Myometrial cell (primary cell): ENCODE results near the gene LIPE. TPM values are rescaled to one million over a fixed set of nuclear protein-coding genes. Genes with fewer than 3 reads are reported as not detected.

ENCODE experiments used
- total RNA-seq: library from RNA; depleted of rRNA; stranded (reverse); fragments of >200 nt; gene quantifications from 2 replicates; pipeline ENCODE4 v1.2.3, GENCODE V29; 2015

LIPE gene, protein sequence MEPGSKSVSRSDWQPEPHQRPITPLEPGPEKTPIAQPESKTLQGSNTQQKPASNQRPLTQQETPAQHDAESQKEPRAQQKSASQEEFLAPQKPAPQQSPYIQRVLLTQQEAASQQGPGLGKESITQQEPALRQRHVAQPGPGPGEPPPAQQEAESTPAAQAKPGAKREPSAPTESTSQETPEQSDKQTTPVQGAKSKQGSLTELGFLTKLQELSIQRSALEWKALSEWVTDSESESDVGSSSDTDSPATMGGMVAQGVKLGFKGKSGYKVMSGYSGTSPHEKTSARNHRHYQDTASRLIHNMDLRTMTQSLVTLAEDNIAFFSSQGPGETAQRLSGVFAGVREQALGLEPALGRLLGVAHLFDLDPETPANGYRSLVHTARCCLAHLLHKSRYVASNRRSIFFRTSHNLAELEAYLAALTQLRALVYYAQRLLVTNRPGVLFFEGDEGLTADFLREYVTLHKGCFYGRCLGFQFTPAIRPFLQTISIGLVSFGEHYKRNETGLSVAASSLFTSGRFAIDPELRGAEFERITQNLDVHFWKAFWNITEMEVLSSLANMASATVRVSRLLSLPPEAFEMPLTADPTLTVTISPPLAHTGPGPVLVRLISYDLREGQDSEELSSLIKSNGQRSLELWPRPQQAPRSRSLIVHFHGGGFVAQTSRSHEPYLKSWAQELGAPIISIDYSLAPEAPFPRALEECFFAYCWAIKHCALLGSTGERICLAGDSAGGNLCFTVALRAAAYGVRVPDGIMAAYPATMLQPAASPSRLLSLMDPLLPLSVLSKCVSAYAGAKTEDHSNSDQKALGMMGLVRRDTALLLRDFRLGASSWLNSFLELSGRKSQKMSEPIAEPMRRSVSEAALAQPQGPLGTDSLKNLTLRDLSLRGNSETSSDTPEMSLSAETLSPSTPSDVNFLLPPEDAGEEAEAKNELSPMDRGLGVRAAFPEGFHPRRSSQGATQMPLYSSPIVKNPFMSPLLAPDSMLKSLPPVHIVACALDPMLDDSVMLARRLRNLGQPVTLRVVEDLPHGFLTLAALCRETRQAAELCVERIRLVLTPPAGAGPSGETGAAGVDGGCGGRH
- total RNA-seq, result 2.0 and 7.3 TPM in 2 replicates

GRCh38 chr19:42427313-42427712, at the start of gene LIPE:
Gene LIPE, minus strand, starts transcription at chr19:42427388. Its CDS starts 239 bp downstream, at chr19:42427149.

GRCh38 chr19:42442833-42443232, 15.6 kb upstream of the LIPE start, which contains the start of gene CXCL17:
Gene CXCL17, minus strand, starts transcription at chr19:42442946. Its CDS starts 114 bp downstream, at chr19:42442832.

DNA sequence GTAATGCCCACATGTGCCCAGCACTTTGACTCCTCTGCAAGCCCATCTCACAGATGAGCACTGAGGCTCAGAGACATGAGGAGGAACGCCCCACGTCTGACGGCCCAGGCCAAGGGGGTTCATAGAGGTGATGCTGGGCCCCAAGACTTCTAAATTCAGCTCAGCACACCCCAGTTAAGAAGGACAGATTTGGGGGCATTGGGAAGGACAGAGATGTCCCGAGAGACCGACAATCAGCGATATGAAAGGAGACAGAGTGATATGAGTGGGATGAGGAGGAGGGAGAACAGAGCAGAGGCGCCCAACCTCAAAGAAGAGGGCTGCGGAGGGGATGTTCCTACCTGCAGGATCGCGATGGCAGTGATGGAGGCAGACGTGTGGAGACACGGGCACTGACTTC, 37.3 kb downstream of the LIPE start, which contains the start of gene CNFN:
Gene CNFN (minus strand): TSS at position 399 of the 400 bp plus-strand sequence. CDS start 1,260 bp downstream, outside the sequence.

Other genes starting within 250 kb of the LIPE start
- gene DEDD2, start 209.7 kb downstream of the LIPE start, total RNA-seq, result 22.0 and 35.2 TPM in 2 replicates
- gene ZNF526, start 207.1 kb downstream of the LIPE start, total RNA-seq, result 5.8 TPM in 2 replicates
- 14.7 and 16.4 TPM in 2 replicates for gene GSK3A, start 184.8 kb downstream of the LIPE start, total RNA-seq
- gene ERF, start 172.3 kb downstream of the LIPE start, total RNA-seq, result 34.0 and 37.2 TPM in 2 replicates
- 28.5 and 34.0 TPM in 2 replicates for gene CIC, start 158.1 kb downstream of the LIPE start, total RNA-seq
- gene PRR19, start 125.3 kb downstream of the LIPE start, total RNA-seq, result 3.2 TPM in 1 of 2 replicates, not detected in the other
- gene PAFAH1B3, start 124.8 kb downstream of the LIPE start, total RNA-seq, result 44.4 and 55.8 TPM in 2 replicates
- under 0.01 TPM in 1 of 2 replicates, not detected in the other for gene TMEM145, start 114.1 kb downstream of the LIPE start, total RNA-seq
- 13.3 and 18.5 TPM in 2 replicates for gene MEGF8, start 101.8 kb downstream of the LIPE start, total RNA-seq
- gene CNFN, start 37.1 kb downstream of the LIPE start, total RNA-seq, result not detected in 2 replicates
- not detected in 2 replicates for gene CXCL17, start 15.6 kb upstream of the LIPE start, total RNA-seq
- gene CEACAM1, start 101.1 kb upstream of the LIPE start, total RNA-seq, result under 0.01 TPM in 1 of 2 replicates, not detected in the other
- not detected in 2 replicates for gene CEACAM8, start 167.5 kb upstream of the LIPE start, total RNA-seq